Keratinocyte (primary cell): ENCODE data around the gene CCDC127. TPM values are rescaled to one million over a fixed set of nuclear protein-coding genes. Genes with fewer than 3 reads are reported as not detected.

Source experiments
- DNase-seq: peaks from one replicate; pipeline ENCODE4 v3.0.0-alpha.2; 2011; ENCODE audit warnings: low read depth, missing footprints, low spot score
- FAIRE-seq: peaks from 2 replicates; lab custom pipeline; 2011; peaks lifted over from hg19 to GRCh38; lab: Jason Lieb, UNC
- H2AFZ ChIP-seq: 2 replicates; pipeline ENCODE4 v1.6.0; 2012; ENCODE audit warnings: low read length, control low read depth, inconsistent platforms; ENCODE audit not compliant: control insufficient read depth
- H3K27ac ChIP-seq: 2 replicates; pipeline ENCODE4 v1.5.1; 2011; ENCODE audit warnings: low read length; ENCODE audit not compliant: control insufficient read depth, insufficient read depth
- H3K27me3 ChIP-seq: 3 replicates; pipeline ENCODE4 v1.6.0; 2011; ENCODE audit warnings: low read length; ENCODE audit not compliant: control insufficient read depth, insufficient read depth; ENCODE audit errors: extremely low read depth
- H3K36me3 ChIP-seq, 2 experiments: 2 replicates in 1 of 2; 3 replicates in 1 of 2; pipeline ENCODE4 v1.5.1; 2011; ENCODE audit warnings: low read length in 2 of 2, mild to moderate bottlenecking in 1 of 2; ENCODE audit not compliant: control insufficient read depth in 2 of 2, insufficient read depth in 2 of 2; ENCODE audit errors: extremely low read depth in 1 of 2
- H3K4me1 ChIP-seq: 3 replicates; pipeline ENCODE4 v1.5.1; 2011; ENCODE audit warnings: low read length; ENCODE audit not compliant: control insufficient read depth, insufficient read depth; ENCODE audit errors: extremely low read depth
- H3K4me2 ChIP-seq: 3 replicates; pipeline ENCODE4 v1.6.0; 2011; ENCODE audit warnings: low read depth, low read length; ENCODE audit not compliant: control insufficient read depth, insufficient read depth; ENCODE audit errors: extremely low read depth
- H3K4me3 ChIP-seq, 3 experiments: fragments of 200-600 bp in 1 of 3; sonication (generic) in 1 of 3; 2 replicates in 2 of 3; 3 replicates in 1 of 3; pipeline ENCODE4 v1.5.1; 2011 to 2016; ENCODE audit warnings: low read length in 3 of 3, mild to moderate bottlenecking in 3 of 3, control low read depth in 2 of 3, inconsistent platforms in 1 of 3, low read depth in 1 of 3, mixed read lengths in 1 of 3, mixed run types in 1 of 3, moderate library complexity in 1 of 3; ENCODE audit not compliant: control insufficient read depth in 2 of 3, insufficient read depth in 2 of 3; ENCODE audit errors: extremely low read depth in 1 of 3
- H3K79me2 ChIP-seq: 2 replicates; pipeline ENCODE4 v1.6.0; 2012; ENCODE audit warnings: low read length; ENCODE audit not compliant: control insufficient read depth, insufficient read depth
- H3K9ac ChIP-seq: 3 replicates; pipeline ENCODE4 v1.6.0; 2011; ENCODE audit warnings: low read length; ENCODE audit not compliant: control insufficient read depth, insufficient read depth; ENCODE audit errors: extremely low read depth
- H3K9me1 ChIP-seq: 3 replicates; pipeline ENCODE4 v1.6.0; 2011; ENCODE audit warnings: low read length; ENCODE audit not compliant: control insufficient read depth, insufficient read depth; ENCODE audit errors: extremely low read depth
- H3K9me3 ChIP-seq: 2 replicates; pipeline ENCODE4 v1.5.1; 2012; ENCODE audit warnings: low read depth, low read length; ENCODE audit not compliant: control insufficient read depth
- H4K20me1 ChIP-seq: 3 replicates; pipeline ENCODE4 v1.6.0; 2011; ENCODE audit warnings: low read length; ENCODE audit not compliant: control insufficient read depth, insufficient read depth; ENCODE audit errors: extremely low read depth
- EZH2 ChIP-seq: IDR thresholded peaks from one replicate; pipeline ENCODE4 v1.6.1; 2012; ENCODE audit warnings: inconsistent platforms, mild to moderate bottlenecking, low read length, moderate library complexity
- dilution Hi-C: fragments of 300-500 bp; cut with MboI; formaldehyde crosslinking; loops from one replicate; pipeline ENCODE4 v1.7.0; 2020; ENCODE audit warnings: low sequenced_read_pairs; ENCODE audit not compliant: extremely low pct_ligation_motif_present
- polyA plus RNA-seq, 5 experiments: library from polyadenylated mRNA; depleted of rRNA in 3 of 5; stranded (reverse) in 3 of 5; stranded (forward) in 1 of 5; unstranded in 1 of 5; fragments of >200 nt; gene quantifications; 1 replicate in 1 of 5; 2 replicates in 3 of 5; 3 replicates in 1 of 5; pipeline versions ENCODE4 v1.2.1 to v1.2.3, GENCODE V29; 2011 to 2012; ENCODE audit warnings: missing spikeins in 2 of 5, low read depth in 1 of 5, low replicate concordance in 1 of 5
- TF ChIP-seq, protein P1 (sequence below), 3 experiments: IDR thresholded peaks in 1 of 3; conservative IDR thresholded peaks in 1 of 3; optimal IDR thresholded peaks in 1 of 3; 2 replicates in 2 of 3; 3 replicates in 1 of 3; pipeline versions ENCODE3 to v1.5.1; 2011; ENCODE audit warnings: low read length in 3 of 3, mild to moderate bottlenecking in 3 of 3, moderate library complexity in 2 of 3, control low read depth in 1 of 3, inconsistent platforms in 1 of 3; ENCODE audit not compliant: insufficient read depth in 2 of 3; ENCODE audit errors: extremely low read depth in 1 of 3

The CCDC127 gene
- polyA plus RNA-seq, 1 donor (not counting 4 experiments of a cell fraction or from before 2014, with no cell fraction given) = 4.9 TPM

DNA sequence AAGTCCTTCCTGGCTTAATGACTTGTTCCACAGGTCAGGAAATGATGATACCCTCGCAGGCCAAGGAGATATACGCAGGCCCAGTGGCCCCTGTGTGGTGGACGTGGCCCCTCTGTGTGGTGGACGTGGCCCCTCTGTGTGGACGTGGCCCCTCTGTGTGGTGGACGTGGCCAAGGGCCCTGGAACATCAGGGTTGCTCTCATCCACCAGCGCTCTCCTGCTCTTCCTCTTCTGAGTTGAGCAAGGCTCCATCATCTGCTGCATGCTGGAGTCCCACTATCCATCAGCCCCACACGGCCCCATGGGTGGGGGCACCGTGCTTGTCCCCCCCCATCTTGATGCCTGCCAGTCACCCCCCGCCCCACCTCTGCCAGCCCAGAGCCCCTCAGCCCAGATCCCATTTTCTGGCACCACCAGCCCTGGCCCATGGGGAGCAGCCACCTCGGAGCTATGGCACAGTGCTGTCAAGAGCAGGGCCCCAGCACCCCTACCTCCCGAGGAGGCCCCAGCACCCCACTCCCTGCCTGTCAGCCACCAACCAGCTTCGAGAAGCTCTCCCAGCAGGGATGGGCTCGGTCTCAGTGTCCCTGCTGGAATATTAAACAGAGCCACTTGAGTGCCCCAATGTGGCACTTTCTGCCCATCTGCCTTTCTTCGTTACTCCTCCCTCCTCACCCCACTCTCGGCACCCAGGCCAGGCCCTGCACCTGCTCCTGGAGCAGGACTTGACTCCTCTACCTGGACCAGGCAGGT lies 18.6 kb downstream of the CCDC127 start:
- Histone ChIP-seq H3K27ac (no peak overlapping the region), H3K27me3 (peaks cover 3% of the 10 kb centered on the region), H3K4me1 (no peaks in the 10 kb centered on the region), H3K79me2 (no peaks in the 10 kb centered on the region), H3K36me3 (peaks cover 6% of the 10 kb centered on the region in 2 experiments), H3K9me1 (no peaks in the 10 kb centered on the region), H2AFZ (no peak overlapping the region), H4K20me1 (no peaks in the 10 kb centered on the region), H3K4me2 (no peak overlapping the region), H3K9ac (no peak overlapping the region), H3K4me3 (no peak overlapping the region), H3K9me3 (no peaks in the 10 kb centered on the region)
- DNase-seq (no peak), FAIRE-seq (no peak)
- TF ChIP-seq, protein P1, sequence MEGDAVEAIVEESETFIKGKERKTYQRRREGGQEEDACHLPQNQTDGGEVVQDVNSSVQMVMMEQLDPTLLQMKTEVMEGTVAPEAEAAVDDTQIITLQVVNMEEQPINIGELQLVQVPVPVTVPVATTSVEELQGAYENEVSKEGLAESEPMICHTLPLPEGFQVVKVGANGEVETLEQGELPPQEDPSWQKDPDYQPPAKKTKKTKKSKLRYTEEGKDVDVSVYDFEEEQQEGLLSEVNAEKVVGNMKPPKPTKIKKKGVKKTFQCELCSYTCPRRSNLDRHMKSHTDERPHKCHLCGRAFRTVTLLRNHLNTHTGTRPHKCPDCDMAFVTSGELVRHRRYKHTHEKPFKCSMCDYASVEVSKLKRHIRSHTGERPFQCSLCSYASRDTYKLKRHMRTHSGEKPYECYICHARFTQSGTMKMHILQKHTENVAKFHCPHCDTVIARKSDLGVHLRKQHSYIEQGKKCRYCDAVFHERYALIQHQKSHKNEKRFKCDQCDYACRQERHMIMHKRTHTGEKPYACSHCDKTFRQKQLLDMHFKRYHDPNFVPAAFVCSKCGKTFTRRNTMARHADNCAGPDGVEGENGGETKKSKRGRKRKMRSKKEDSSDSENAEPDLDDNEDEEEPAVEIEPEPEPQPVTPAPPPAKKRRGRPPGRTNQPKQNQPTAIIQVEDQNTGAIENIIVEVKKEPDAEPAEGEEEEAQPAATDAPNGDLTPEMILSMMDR (optimal IDR thresholded peaks at IDR 0.05 in 1 of 3, IDR thresholded peaks at IDR 0.05 in 1 of 3, conservative IDR thresholded peaks at IDR 0.05 in 1 of 3; ENCODE audit: extremely low read depth in 1 of 3, insufficient read depth in 2 of 3, low read length in 3 of 3) = no peak
- no peak for TF ChIP-seq EZH2
- dilution Hi-C loops = no loop called here

DNA sequence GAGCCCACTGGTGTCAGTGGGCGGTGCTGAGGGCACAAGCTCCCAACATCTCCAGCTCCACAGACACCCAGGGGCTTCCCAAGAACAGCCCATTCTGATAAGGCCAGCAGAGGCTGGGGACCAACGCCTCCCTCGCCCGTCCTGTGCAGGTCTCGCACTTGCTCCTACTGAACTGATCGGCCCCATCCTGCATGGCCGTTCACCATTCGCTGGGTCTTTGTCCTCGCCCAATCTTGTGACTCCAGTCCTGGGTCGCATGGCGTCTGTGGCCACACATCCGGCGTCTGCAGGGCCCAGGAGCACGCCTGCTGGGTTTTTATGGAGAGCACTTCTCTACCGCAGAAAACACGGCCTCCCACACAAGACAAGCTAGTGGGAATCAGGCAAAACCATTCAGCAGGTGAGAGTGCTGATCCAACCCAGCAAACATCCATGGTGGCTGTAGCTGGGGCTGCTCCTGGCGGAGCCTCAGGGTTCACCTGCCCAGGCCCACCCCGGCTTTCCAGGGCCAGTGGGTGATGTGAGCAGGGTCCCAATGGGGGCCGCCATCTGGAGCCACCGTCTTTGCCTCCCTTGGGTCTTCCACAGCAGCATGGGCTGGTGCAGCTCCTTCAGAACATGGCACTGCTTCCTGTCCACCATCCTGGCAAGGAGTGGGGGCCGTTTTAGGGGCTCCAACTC lies 19.3 kb downstream of the CCDC127 start:
- dilution Hi-C loops = no loop called here
- no peaks in the 10 kb centered on the region for H3K4me1 ChIP-seq
- H3K27ac ChIP-seq = no peak overlapping the region
- H3K4me3 ChIP-seq = no peak overlapping the region
- DNase-seq (no peak), FAIRE-seq (no peak)
- no peaks in the 10 kb centered on the region for H3K9me1 ChIP-seq
- H3K9ac ChIP-seq = no peak overlapping the region
- peaks cover 4 to 6% of the 10 kb centered on the region in 2 experiments for H3K36me3 ChIP-seq
- H3K4me2 ChIP-seq = no peak overlapping the region
- H3K27me3 ChIP-seq = peaks cover 3% of the 10 kb centered on the region
- no peaks in the 10 kb centered on the region for H3K9me3 ChIP-seq
- no peaks in the 10 kb centered on the region for H3K79me2 ChIP-seq
- no peak for TF ChIP-seq EZH2
- TF ChIP-seq, protein P1 (optimal IDR thresholded peaks at IDR 0.05 in 1 of 3, IDR thresholded peaks at IDR 0.05 in 1 of 3, conservative IDR thresholded peaks at IDR 0.05 in 1 of 3; ENCODE audit: extremely low read depth in 1 of 3, insufficient read depth in 2 of 3, low read length in 3 of 3) = no peak
- no peak overlapping the region for H2AFZ ChIP-seq
- no peaks in the 10 kb centered on the region for H4K20me1 ChIP-seq
